GM21423 (cell line): ENCODE results near the gene LRRC34.

Experiments
- ATAC-seq: cut with Tn5 transposase; IDR thresholded peaks from one replicate; pipeline ENCODE4 v1.9.1; 2021; ENCODE audit warnings: mild to moderate bottlenecking, moderate library complexity; ENCODE audit not compliant: unreplicated experiment

Gene LRRC34

DNA sequence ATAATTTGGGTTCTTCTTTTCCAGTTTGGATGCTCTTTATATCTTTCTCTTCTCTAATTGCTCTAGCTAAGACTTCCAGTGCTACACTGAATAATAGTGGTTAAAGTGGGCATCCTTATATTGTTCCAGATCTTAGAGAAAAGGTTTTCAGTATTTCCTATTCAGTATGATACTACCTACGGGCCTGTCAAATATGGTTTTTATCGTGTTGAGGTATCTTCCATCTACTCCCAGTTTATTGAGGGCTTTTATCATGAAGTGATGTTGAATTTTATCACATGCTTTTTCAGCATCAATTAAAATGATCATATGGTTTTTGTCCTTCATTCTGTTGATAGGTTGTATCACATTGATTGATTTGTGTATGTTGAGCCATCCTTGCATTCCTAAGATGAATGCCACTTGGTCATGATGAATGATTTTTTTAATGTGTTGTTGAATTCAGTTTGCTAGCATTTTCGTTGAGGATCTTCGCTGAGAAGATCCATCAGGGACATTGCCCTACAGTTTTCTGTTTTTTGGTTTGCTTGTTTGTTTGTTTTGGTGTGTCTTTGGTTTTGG lies 3.0 kb upstream of the LRRC34 start:
- no peak for ATAC-seq

DNA sequence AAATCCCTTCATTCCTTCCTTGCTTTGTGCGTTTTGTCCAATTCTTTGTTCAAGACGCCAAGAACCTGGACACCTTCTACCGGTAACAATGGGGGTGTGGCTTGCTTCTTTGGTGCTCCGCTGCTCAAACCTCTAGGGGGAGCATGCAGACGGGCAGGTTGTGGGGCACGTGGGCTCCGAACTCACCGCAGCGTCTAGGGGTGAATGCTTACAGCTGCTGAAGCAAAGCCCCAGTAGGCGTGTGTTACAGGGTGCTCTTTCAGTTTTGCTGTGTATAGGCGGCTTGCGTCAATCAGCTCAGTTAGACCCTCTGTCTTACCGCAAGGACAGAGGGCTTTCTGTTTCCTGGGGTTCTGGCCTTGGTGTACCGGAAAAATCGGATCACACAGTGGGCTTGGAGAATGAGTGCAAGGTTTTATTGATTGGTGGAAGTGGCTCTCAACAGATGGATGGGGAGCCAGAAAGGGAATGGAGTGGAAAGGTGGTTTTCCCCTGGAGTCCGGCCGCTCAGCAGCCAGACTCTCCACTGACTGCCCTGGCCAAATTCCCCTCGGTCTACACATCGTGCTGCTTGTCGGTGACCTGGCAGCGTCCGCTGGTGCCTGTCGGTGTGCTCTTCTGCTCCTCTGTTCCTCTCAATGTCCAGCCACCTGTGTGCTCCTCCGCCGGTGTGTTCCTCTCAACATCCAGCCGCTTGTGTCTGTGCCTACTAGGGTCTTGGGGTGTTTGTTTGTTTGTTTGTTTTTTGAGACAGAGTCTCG lies 1.2 kb upstream of the LRRC34 start:
- peak; percentile 82 for ATAC-seq

DNA sequence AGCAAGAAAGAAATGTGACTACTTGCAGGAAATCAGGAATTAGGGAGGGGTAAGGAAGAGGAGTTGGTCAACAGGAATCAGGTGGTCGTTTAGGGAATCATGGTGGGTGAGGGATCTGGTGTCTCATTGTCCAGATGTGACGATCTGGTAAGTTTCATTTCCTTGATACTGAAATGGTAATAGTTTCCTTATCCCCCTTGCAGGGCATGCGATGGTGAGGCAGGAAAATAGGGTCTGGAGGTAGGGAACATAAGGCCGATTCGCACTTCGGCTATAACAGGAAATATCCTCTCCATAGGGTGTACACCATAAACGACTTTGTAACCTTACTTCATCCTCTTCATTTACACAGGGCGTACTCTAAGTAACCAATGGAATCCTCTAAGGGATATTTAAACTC lies 574 bp upstream of the LRRC34 start:
- no peak for ATAC-seq

DNA sequence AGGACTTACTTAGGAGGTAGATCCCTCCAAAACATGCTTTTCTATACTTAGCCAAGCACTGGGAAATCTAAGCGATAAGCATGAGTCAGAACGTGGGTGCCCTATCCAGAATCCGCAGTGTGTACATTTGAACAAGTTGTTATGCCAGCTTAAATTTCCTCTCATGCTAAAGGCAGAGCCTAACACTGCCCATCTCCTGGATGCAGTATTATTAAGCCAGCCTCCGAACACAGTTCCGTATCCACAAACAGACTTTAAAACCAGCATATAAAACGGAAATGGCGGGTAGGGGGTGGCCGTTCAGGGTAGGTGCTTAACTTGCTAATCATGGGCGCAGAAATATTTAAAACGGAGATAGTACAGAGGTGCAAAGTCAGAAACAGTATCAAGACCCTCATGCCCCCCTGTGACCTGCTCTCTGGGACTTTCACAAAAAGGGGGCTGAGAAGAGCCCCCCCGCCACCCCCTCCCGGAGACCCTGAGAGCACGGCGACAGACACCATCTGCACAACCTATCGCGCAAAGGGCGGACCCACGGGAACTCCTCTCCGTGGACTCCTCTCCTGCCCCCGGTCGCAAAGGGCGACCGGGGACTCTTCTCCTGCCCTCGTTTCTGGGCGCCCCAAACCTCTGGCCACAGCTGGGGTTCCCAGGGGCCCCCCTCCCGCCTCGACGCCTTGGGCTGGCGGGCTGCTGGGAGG lies 923 bp downstream of the LRRC34 start:
- peak; percentile 16 for ATAC-seq

DNA sequence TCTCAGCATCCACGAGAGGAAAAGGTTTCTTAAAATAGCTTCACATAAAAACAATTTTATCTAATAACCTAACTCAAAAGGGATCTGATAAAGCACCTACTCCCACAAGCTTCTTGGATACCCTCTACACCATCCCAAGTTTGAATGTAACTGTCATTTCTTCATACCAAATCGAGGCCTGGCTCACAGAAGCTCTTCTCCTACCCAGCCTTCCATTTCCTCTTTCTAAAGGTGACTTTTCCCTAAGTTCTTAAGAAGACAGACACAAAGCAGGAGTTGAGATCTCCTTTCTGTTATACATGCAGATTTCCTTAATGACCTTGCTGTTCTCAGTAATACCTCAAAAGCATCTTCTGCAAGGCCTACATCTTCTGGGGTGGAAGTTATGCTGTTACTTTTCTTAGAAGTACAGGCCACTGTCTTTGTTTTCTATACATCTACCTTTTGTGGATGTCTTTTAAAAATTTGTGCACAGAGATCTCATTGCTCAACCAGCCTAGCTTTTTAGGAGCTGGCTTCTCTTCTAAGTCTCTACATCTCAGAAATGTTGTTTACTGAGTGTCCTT lies 3.4 kb downstream of the LRRC34 start:
- ATAC-seq, result no peak

DNA sequence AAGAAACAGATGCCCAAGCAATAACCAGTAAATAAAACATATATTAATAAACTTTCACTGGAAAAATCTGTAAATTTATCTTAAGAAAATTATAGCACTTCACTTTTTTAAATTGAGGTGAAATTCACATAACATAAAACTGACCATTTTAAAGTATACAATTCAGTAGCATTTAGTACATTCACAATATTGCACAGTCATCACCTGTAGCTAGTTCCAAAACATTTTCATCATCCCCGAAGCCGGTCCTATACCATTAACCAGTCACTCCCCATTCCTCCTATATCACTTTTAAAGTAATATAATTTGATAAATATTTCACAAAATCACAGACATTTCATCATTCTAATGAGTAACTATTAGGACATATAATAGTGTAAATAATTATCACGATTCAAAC lies 8.0 kb downstream of the LRRC34 start:
- no peak for ATAC-seq

DNA sequence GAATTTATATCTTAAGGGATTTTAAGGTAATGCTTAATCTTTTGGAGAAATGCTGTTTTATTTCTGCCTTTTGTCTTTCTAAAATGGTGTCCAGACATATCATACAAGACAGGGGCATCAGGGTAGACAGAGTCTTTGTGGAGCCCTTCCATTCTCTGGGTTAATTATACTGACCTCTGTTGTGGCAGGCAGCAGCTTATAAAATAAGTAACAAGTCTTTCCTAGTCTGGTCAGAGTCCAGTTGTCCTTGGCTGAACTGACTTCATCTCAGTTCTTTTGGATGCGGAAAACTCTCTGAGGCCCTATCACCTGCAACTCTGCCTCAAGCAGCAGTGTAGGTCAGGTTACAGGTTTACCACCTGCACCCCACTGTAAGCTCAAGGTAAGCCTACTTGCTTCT lies 20.3 kb downstream of the LRRC34 start:
- ATAC-seq, result no peak

DNA sequence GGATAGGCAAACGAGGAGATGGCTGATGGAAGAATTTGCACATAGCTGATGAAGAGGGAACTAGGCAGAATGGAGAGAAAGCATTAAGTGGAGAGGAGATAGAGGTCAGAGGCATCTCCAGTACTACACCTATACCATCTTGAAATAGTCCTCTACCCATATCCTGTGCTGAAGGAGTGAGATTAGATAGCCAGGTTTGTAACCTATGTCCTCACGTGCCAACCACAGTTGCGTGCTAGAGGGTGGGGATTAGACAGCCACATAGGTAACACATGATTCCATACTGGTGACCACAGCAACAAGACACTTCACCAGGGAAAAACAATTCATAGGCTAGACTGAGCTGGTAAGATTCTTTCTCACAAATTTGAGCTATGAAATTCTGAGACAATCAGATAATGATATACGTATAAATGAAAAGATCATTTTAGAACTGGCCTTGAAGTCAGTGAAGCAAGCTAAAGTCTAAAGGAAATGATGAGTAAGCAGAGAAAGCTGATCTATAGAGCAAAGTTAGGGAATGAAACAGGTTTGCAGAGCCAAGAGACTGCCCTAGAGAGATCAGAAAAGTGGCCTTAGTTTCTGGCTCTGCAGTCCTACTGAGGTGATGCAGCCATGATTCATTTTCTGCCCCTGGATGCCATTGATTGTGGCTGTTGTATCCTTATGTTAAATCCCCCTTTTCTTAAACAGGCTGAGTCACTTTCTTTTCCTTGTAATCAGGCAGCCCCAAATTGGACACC lies 21.8 kb downstream of the LRRC34 start:
- ATAC-seq, result no peak

DNA sequence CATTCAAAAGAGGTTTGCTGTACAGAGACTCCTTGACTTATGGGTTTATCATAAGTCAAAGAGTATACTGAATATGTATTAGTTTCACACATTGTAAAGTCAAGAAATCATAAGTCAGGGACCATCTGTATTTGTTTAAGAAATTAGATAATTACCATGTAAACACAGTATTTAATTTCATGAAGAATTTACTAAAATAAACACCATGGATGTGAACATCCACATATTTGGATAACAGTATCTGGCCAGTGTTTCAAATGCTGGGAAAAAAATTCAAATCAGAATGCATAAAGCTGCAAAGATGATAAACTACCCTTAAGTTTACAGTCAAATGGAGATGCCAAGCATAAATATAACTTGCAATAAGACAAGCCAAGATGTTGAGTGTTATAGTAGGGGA lies 22.5 kb downstream of the LRRC34 start:
- no peak for ATAC-seq

DNA sequence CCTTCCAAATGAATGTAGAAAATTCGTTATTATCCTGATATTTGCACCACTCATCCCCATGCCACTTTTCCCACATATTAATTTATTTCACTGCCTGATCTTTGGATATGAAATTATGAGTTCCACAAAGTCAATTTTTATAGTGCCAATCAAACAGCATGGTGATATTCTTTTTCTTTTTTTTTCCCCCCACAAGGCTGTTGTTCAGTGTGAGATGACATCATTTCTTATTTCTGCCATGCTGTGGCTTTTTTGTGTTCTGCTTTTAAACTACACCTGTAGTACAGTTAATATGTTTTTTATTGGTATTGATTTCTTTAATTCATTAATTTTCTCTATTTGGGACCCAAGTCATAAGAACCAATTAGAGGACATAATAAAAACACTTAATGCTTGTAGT lies 24.9 kb downstream of the LRRC34 start:
- ATAC-seq, result no peak

DNA sequence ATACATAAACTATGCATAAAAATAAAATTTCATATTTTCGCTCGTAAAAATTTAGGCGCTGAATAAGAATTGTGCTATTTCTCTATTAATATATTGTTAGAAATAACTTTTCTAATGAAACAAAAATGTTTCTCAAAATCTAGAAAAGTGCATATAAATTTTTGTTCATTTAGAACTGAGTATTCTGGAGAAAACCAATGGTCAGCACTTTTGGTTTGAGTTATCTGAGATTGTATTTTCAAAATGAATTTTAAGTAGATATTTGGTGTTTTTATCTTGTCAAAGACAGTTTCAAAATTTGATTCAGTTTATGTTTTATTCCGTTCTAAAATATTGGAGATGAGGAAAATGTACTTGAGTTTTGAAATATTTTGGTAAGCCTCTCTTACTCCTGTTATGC lies 25.6 kb downstream of the LRRC34 start:
- no peak for ATAC-seq

DNA sequence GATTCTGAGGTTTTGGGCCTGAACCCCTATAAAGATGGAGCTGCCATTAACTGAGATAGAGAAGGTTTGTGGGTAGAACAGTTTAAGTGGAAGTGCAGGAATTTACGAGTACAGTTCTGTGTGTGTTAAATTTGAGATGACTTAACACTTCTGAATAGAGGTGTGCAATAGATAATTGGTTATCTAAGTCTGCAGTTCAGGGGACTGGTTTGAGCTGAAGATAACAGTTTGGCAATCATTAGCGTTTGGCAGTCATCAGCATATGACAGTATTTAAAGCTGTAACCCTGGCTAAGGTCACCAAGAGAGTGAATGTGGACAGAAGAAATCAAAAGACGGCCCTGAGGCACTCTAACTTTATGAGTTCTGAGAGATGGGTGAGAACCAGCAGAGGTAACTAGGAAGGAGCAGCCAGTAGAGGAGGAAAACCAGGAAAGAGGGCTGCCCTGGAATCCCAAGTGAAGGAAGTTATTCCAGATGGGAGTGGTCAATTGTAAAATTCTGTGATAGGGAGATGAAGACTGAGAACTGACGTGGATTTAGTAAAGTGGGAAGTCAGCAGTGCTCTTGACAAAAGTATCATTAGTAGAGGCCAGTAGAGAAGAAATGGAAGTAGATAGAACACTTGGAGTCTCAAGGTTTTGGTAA lies 31.4 kb downstream of the LRRC34 start:
- ATAC-seq, result no peak

DNA sequence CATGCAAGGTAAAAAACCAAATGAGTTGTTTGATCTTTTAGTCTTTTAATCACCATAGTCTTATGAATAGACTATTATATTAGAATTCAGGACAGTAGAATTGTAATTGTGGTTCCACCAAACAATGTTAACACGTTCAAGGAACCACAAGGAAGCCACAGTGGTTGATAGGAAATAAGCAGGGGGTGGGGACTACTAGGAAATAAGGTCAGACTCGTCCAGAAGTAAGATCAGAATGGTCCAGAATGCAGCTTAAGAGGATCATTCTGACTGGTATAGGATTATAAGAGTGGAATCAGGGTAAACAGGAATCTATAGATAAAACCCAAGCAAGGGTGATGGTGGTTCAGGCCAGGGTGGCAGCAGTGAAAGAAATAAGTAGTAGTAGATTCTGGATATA lies 32.0 kb downstream of the LRRC34 start:
- no peak for ATAC-seq

DNA sequence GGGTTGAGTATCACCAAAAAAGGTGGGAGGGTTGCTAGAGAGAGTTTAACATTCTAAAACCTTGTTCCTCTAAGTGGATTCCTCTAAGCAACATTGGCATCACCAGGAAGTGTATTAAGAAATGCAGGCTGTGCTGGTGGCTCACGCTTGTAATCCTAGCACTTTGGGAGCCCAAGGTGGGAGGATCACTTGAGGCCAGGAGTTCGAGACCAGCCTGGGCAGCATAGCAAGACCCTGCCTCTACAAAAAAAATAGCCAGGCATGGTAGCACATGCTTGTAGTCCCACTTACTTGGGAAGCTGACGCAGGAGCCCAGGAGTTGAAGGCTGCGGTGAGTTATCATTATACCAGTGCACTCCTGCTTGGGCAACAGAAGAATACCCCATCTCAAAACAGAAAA lies 34.9 kb downstream of the LRRC34 start:
- no peak for ATAC-seq

DNA sequence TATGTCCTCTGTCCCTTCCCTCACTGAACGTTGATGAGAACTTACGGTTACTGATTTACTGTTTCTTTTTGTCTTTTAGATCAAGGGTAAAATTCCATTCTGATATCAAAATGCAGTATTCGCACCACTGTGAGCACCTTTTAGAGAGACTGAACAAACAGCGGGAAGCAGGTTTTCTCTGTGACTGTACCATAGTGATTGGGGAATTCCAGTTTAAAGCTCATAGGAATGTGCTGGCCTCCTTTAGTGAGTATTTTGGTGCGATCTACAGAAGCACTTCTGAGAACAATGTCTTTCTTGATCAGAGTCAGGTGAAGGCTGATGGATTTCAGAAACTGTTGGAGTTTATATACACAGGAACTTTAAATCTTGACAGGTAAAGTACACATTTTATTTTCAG lies 38.5 kb downstream of the LRRC34 start:
- no peak for ATAC-seq

DNA sequence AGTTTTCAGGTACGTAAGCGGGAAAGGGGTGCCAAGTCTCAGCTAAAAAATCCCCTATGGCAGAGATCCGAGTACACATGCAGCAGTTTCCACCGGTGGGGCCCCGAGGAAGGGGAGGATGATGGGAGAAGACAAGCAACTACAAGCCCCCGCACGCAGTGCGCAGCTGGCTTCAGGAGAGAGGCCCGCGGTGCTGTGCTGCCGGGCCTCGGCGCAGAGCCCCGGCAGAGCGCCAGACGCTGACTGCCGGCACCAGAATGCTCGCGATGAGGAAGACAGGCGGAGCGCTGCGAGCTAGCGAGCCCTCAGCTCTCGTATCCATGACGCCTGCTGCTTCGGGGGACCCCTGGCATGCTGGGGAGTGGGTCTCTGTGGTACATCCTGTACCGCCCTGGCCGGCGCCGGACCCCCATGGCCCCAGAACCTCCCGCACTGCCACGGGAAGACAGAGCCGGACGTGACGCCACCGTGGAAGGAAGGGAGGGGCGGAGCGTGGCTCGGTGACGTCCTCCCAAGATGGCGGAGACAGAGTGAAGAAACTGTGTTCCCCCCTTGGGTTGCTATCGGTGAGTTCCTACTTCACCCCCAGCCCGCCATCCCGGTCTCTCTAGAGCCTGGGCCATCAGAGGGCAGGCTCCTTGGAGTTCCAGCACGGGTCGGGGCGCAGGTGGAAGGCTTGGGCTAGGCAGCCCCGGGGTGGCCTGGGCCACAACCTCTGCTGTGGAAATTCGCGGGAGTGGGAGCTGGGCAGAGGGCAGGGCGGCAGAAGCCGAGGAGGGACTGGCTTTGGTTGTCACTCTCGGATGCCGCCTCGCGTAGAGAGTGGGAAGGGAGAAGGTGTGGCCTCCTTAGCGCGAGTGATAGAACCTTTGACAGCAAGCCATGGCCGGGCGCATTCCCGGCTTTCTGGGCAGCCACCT lies 39.5 kb downstream of the LRRC34 start, which contains the start of gene MYNN:
MYNN (plus strand) TSS at position 500 of the 920 bp plus-strand sequence. CDS start 900 bp downstream, outside the sequence.
- ATAC-seq, result peak; percentile 83

DNA sequence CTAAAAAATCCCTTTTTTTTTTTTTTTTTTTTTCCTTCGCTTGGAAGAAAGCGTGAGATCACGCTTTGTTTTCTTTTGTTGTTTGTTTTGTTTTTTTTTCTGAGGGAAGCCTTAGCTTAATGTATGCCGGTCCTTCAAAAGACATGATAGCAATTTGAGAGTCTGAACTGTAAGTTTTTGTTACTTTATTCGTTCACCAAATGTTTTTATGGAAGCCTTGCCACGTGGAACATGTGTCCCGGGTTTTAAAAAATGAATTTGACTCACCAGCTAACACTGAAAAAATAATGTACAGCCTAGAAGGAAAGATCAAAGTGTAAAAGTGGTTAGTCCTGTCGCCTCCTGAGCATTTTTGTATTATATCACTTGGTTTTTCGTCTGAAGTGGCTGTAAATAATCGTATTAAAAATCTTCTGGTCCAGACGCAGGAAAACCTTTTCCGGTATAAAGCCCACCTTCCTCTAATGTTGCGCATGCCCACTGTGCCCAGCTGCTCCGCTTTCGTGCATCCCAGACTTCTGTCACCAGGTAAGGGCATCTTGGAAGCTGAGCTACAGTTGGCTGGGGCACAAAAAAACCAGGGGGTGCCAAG lies 40.3 kb downstream of the LRRC34 start:
- ATAC-seq, result peak; percentile 17

DNA sequence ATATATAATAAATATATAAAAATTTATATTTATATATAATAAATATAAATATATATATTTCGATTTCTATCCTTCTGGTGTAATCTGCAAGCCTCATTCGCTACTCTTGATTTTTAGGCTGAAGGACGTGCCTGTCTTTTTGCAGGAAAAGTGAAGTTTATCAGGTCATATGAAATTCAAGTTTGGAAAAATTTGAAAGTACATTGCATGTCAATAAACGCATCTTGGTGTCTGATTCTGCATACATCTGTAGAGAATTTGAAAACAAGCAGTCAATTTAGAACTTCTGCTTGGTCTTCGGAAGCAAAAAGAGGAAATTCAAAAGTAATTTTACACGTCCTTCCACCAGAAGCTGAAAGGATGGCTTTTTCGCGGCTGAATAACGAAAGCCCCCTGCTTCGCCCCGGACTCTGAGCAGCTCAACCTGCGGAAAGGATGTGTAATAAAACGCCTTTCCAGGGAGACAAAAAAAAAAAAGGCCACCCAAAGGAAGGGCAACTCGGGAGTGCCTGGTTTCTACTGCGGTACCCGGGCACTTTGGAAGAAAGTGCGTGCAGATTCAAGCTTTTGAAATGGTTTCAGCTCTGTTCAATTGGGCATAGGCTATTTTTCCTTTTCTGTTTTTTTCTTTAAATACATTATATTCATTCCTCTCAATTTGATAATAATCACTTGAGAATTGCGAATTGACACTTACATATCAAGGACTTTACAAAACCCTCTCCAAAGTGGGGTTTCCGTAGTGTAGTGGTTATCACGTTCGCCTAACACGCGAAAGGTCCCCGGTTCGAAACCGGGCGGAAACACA lies 41.0 kb downstream of the LRRC34 start:
- peak; percentile 18 for ATAC-seq
